ENCODE measurements around the gene ARHGAP24.

GRCh38 chr4:85700362-85700761 is 225.4 kb downstream of the ARHGAP24 start:
- TF ChIP-seq SUZ12 (IDR thresholded peaks at IDR 0.05; ENCODE audit: low read depth, low read length), result no peak
- TF ChIP-seq POLR2AphosphoS2 (IDR thresholded peaks at IDR 0.05; ENCODE audit: low read depth, low read length), result no peak
- TF ChIP-seq CTCF (CRISPR knock-in tag; IDR thresholded peaks at IDR 0.05), result no peak

Measured in HepG2 (cell line).